T-cell (primary cell): ENCODE measurements around the gene CORO1C. TPM values are rescaled to one million over a fixed set of nuclear protein-coding genes. Genes with fewer than 3 reads are reported as not detected.

Experiments used
- ATAC-seq, 4 experiments: fragments of 200-7000 bp in 3 of 4; fragments of 150-1000 bp in 1 of 4; cut with Tn5 transposase; replicated peaks in 1 of 4; 1 replicate in 3 of 4; 2 replicates in 1 of 4; pipeline ENCODE4 v1.10.0; 2021; ENCODE audit warnings: moderate library complexity in 3 of 4, mild to moderate bottlenecking in 2 of 4, moderate number of reproducible peaks in 1 of 4
- CTCF ChIA-PET, 2 donors: fragments of 300-600 bp; sonication (Branson Sonifier 250); formaldehyde crosslinking; loops; one replicate each; lab custom pipeline; 2022; ENCODE audit warnings: antibody characterized with exemption in 2 of 2; lab: Charles Lee
- POLR2A ChIA-PET, 2 donors: fragments of 300-600 bp; sonication (Branson Sonifier 250); formaldehyde crosslinking; loops; one replicate each; lab custom pipeline; 2022; ENCODE audit warnings: antibody characterized with exemption in 2 of 2; lab: Charles Lee
- DNase-seq, 35 experiments: peaks; one replicate each; pipeline versions ENCODE4 v3.0.0 to v3.0.0-alpha.2; 2013 to 2023
- H3K27ac ChIP-seq: one replicate; pipeline ENCODE4 v1.5.1; 2013; ENCODE audit warnings: low read length
- H3K27me3 ChIP-seq, 2 experiments: replicated peaks in 1 of 2; 1 replicate in 1 of 2; 2 replicates in 1 of 2; pipeline versions ENCODE4 v1.6.1 to v1.7.0; 2013; ENCODE audit warnings: low read length in 1 of 2, mixed read lengths in 1 of 2; ENCODE audit not compliant: control insufficient read depth in 2 of 2, insufficient read depth in 2 of 2; ENCODE audit errors: extremely low read depth in 1 of 2
- H3K36me3 ChIP-seq, 2 donors: 1 replicate in 1 of 2; 2 replicates in 1 of 2; pipeline versions ENCODE4 v1.6.1 to v1.7.0; 2013; ENCODE audit warnings: low read length in 1 of 2; ENCODE audit not compliant: control insufficient read depth in 2 of 2, insufficient read depth in 1 of 2; ENCODE audit errors: extremely low read depth in 1 of 2
- H3K4me1 ChIP-seq, 2 experiments: 1 replicate in 1 of 2; 2 replicates in 1 of 2; pipeline versions ENCODE4 v1.6.1 to v1.7.0; 2013; ENCODE audit warnings: low read length in 2 of 2, mixed read lengths in 1 of 2; ENCODE audit not compliant: insufficient read depth in 2 of 2, control insufficient read depth in 1 of 2; ENCODE audit errors: extremely low read depth in 1 of 2
- H3K4me3 ChIP-seq, 2 donors: 1 replicate in 1 of 2; 2 replicates in 1 of 2; pipeline versions ENCODE4 v1.5.1 to v1.7.0; 2013; ENCODE audit warnings: mild to moderate bottlenecking in 2 of 2, low read length in 1 of 2, moderate library complexity in 1 of 2; ENCODE audit not compliant: control insufficient read depth in 1 of 2; ENCODE audit errors: extremely low read depth in 1 of 2
- H3K9me3 ChIP-seq: 2 replicates; pipeline ENCODE4 v1.7.0; 2013
- H3K27ac Mint-ChIP-seq, 2 donors: one replicate each; pipeline ENCODE4 v1.8.0; 2020 to 2021; ENCODE audit warnings: mild to moderate bottlenecking in 2 of 2, mixed read lengths in 2 of 2
- H3K27me3 Mint-ChIP-seq, 2 donors: one replicate each; pipeline ENCODE4 v1.8.0; 2021 to 2022; ENCODE audit warnings: mixed read lengths in 2 of 2
- H3K36me3 Mint-ChIP-seq: one replicate; pipeline ENCODE4 v1.8.0; 2021; ENCODE audit warnings: mixed read lengths
- H3K4me1 Mint-ChIP-seq, 3 donors: one replicate each; pipeline ENCODE4 v1.8.0; 2020 to 2022; ENCODE audit warnings: mixed read lengths in 3 of 3, mild to moderate bottlenecking in 1 of 3
- H3K4me3 Mint-ChIP-seq, 3 donors: one replicate each; pipeline ENCODE4 v1.8.0; 2020 to 2022; ENCODE audit warnings: mild to moderate bottlenecking in 3 of 3, mixed read lengths in 3 of 3, moderate library complexity in 3 of 3
- H3K9me3 Mint-ChIP-seq, 3 donors: one replicate each; pipeline ENCODE4 v1.8.0; 2020 to 2022; ENCODE audit warnings: mixed read lengths in 3 of 3
- WGBS: methylation state at CpG from one replicate; pipeline ENCODE4 v1.1.5; 2013; ENCODE audit warnings: missing lambda C conversion rate; ENCODE audit not compliant: insufficient coverage; 5-methylcytosine and 5-hydroxymethylcytosine counted together
- total RNA-seq, 35 experiments: library from RNA in 6 of 35; stranded (reverse) in 6 of 35; fragments of 120-200 nt in 1 of 35; gene quantifications; one replicate each; pipeline versions ENCODE4 v1.2.1 to v1.2.4 and lab custom pipeline; 2013 to 2026

Gene CORO1C
- total RNA-seq, 5 donors from 2014 or later (not counting 1 experiment from before 2014, with no cell fraction given) = 7.4 to 11.4 (median 8.7) TPM

DNA sequence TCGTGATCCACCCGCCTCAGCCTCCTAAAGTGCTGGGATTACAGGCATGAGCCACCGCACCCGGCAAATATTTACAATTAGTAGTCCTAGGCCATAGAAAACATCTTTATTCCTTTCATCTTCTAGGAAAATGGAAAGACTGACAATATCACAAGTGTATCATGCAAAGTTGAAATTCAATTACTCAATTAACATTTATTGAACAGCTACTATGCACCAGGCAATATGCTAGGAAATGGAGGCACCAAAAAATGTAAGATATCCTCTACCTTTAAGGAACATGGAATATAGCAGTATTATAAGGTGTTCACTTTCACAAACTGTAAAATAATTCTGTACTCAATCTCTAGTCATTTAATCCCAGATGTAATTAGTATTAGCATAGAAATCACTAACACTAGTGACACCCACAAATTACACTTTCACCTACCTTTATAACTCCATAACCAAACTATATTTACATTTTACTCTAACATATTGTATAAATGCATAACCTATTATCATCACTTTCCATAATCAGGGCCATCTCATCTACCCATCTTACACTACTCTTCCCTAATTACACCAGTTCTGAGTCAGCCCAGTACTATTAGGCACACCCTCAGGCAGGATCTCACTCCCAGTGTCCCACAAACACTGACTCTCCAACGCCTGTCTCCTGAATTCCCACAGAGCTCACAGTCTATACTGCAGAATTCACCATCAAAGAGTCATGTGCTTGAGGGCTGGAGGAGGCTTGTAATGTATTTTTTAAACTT, 10.4 kb downstream of the CORO1C start:
- H3K9me3 Mint-ChIP-seq = no peaks in the 10 kb centered on the region

DNA sequence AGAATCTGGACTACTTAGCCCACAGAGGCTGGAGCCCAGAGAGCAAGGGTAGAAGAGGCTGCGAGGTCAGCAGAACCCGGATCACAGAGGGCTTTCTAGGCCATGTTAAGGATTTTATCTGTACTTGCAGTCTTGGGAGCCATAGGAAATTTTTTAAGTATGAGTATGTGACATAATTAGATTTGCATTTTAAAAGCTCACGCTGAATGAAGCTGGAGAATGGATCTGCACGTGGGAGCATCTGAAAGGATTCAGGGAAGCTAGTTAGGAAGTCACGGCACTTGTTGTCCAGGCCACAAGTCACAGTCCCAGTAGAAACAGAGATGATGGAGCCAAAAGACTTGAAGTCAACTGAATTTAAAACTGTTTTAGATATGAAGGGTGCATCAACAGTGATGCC, 14.1 kb downstream of the CORO1C start:
- WGBS = 97% methylated on average over 3 of the region's 5 CpGs
- no peaks in the 10 kb centered on the region for H3K9me3 Mint-ChIP-seq
- Histone ChIP-seq H3K4me3 (no peak overlapping the region), H3K36me3 (no peaks in the 10 kb centered on the region), H3K27me3 (no peaks in the 10 kb centered on the region), H3K9me3 (no peaks in the 10 kb centered on the region), H3K27ac (no peak overlapping the region), H3K4me1 (no peaks in the 10 kb centered on the region)
- H3K27me3 Mint-ChIP-seq = no peaks in the 10 kb centered on the region
- ChIA-PET POLR2A (no interaction called here), CTCF (no interaction called here)
- H3K4me1 Mint-ChIP-seq = peaks cover 0 to 2% (median 0%) of the 10 kb centered on the region in 3 donors
- no peak overlapping the region for H3K4me3 Mint-ChIP-seq
- H3K27ac Mint-ChIP-seq = no peak overlapping the region
- no peaks in the 10 kb centered on the region for H3K36me3 Mint-ChIP-seq
- DNase-seq (no peak), ATAC-seq (no peak)

More for the DNA sequence above, 10.4 kb downstream of the CORO1C start:
- Mint-ChIP-seq H3K27ac (no peak overlapping the region), H3K36me3 (no peaks in the 10 kb centered on the region), H3K4me3 (no peak overlapping the region), H3K27me3 (no peaks in the 10 kb centered on the region), H3K4me1 (peaks cover 7 to 19% (median 15%) of the 10 kb centered on the region in 3 donors)
- no peaks in the 10 kb centered on the region for H3K27me3 ChIP-seq
- ChIA-PET CTCF (interaction anchor here in 1 of 2 donors (1.1 kb wide), 1 partner anchor 11 kb away, joined by 3 read pairs; no protein-coding TSS in a partner anchor), POLR2A (interaction anchor here in 1 of 2 donors (0.6 kb wide), 1 partner anchor 121 kb away, joined by 4 read pairs; no protein-coding TSS in a partner anchor)
- H3K36me3 ChIP-seq = no peaks in the 10 kb centered on the region
- no peak for DNase-seq
- 100% methylated on average over 1 of the region's 5 CpGs for WGBS
- H3K9me3 ChIP-seq = no peaks in the 10 kb centered on the region
- H3K27ac ChIP-seq = no peak overlapping the region
- no peak for ATAC-seq
- no peak overlapping the region for H3K4me3 ChIP-seq
- H3K4me1 ChIP-seq = no peaks in the 10 kb centered on the region

DNA sequence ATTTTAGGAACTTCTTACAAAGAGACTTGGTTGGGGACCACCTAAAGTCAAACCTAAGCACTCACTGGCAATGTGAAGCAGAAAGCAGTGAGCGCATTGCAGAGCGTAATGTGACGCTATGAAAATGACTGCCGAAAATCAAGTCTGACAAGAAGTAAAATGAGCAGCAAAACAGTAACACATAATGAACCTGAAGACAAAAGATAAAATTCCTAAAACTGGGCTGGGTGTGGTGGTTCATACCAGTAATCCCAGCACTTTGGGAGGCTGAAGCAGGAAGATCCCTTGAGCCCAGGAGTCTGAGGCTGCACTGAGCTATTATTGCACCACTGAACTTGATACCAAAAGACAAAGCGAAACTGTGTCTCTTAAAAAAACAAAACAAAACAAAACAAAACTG, 16.5 kb downstream of the CORO1C start:
- Histone ChIP-seq H3K36me3 (no peaks in the 10 kb centered on the region), H3K4me3 (no peak overlapping the region), H3K27ac (no peak overlapping the region), H3K27me3 (no peaks in the 10 kb centered on the region), H3K9me3 (no peaks in the 10 kb centered on the region), H3K4me1 (no peaks in the 10 kb centered on the region)
- ATAC-seq = no peak
- POLR2A ChIA-PET = interaction anchor here in 1 of 2 donors (0.6 kb wide), 1 partner anchor 47 kb away, joined by 4 read pairs; no protein-coding TSS in a partner anchor
- no peak overlapping the region for H3K4me3 Mint-ChIP-seq
- no peaks in the 10 kb centered on the region for H3K9me3 Mint-ChIP-seq
- no peaks in the 10 kb centered on the region for H3K27me3 Mint-ChIP-seq
- peaks cover 0 to 6% (median 6%) of the 10 kb centered on the region in 3 donors for H3K4me1 Mint-ChIP-seq
- 80% methylated on average over 1 of the region's 5 CpGs for WGBS
- no peaks in the 10 kb centered on the region for H3K36me3 Mint-ChIP-seq
- CTCF ChIA-PET = interaction anchor here in 1 of 2 donors (0.6 kb wide), 1 partner anchor 1043 kb away, joined by 5 read pairs; no protein-coding TSS in a partner anchor
- DNase-seq = no peak
- no peak overlapping the region for H3K27ac Mint-ChIP-seq

DNA sequence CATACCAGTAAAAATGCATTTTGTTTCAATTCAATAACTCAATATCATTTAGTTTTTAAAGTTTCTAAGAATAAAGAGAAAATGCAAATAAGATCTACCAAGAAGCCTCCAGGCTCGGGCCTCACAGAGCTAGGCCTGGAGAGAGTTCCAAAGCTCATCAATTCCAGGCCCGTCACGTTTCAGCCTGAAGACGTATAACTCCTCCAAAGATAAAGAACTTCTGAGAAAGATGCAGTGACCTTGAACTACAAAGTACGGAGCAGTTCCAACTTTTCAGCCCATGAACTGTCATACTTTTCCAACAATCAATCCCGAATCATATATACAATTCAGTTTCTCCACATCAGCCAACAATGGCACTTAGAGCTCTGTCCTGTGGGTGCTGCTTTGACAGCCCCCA, 17.8 kb downstream of the CORO1C start:
- WGBS = 89% methylated on average over 3 of the region's 6 CpGs
- Histone ChIP-seq H3K36me3 (no peaks in the 10 kb centered on the region), H3K4me3 (no peak overlapping the region), H3K9me3 (no peaks in the 10 kb centered on the region), H3K27me3 (no peaks in the 10 kb centered on the region), H3K27ac (no peak overlapping the region), H3K4me1 (no peaks in the 10 kb centered on the region)
- ATAC-seq = no peak
- Mint-ChIP-seq H3K27ac (no peak overlapping the region), H3K36me3 (no peaks in the 10 kb centered on the region), H3K4me1 (peaks cover 0 to 6% (median 6%) of the 10 kb centered on the region in 3 donors), H3K27me3 (no peaks in the 10 kb centered on the region), H3K9me3 (no peaks in the 10 kb centered on the region), H3K4me3 (no peak overlapping the region)
- ChIA-PET CTCF (no interaction called here), POLR2A (no interaction called here)
- DNase-seq = no peak

DNA sequence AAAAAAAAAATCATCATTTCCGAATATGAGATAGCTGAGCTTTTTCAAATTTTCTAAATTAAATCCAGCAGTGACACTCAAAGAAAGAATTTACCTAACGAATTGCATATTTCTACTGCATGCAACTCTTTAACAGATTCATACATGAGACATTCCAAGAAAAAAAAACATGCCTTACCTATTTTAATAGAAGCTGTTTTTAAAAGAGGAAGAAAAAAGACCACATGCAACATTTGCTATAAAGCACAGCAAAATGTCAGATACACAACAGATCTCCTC, 18.5 kb downstream of the CORO1C start:
- Mint-ChIP-seq H3K36me3 (no peaks in the 10 kb centered on the region), H3K4me1 (peaks cover 0 to 6% (median 6%) of the 10 kb centered on the region in 3 donors), H3K27me3 (no peaks in the 10 kb centered on the region), H3K9me3 (no peaks in the 10 kb centered on the region), H3K27ac (no peak overlapping the region), H3K4me3 (no peak overlapping the region)
- Histone ChIP-seq H3K4me1 (no peaks in the 10 kb centered on the region), H3K36me3 (no peaks in the 10 kb centered on the region), H3K9me3 (no peaks in the 10 kb centered on the region), H3K27me3 (no peaks in the 10 kb centered on the region), H3K27ac (no peak overlapping the region), H3K4me3 (no peak overlapping the region)
- POLR2A ChIA-PET = no interaction called here
- no peak for ATAC-seq
- DNase-seq = no peak
- WGBS = no CpG with 5 or more reads among the region's 2 CpGs
- CTCF ChIA-PET = interaction anchor here in 1 of 2 donors (0.6 kb wide), 1 partner anchor 63 kb away, joined by 6 read pairs; no protein-coding TSS in a partner anchor

DNA sequence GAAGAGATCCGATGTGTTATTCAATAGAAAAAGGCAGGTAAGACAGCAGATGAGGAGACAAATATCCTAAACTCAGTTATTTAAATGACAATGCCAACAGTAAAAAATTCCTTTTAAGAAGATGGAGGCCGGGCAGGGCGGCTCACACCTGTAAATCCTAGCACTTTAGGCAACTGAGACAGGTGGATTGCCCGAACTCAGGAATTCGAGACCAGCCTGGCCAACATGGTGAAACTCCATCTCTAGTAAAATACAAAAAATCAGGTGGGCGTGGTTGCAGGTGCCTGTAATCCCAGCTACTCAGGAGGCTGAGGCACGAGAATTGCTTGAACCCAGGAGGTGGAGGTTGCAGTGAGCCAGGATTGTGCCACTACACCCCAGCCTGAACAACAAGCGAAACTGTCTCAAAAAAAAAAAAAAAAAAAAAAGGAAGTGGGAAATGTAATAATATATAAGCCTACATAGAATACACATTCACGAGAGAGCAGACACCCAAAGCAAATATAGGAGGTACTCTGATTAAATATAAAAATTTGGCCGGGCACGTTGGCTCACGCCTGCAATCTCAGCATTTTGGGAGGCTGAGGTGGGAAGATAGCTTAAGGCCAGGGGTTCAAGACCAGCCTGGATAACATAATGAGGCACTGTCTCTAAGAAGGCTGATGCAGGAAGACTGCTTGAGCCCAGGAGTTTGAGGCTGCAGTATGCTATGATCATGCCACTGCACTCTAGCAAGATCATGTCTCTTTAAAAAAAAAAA, 19.0 kb downstream of the CORO1C start:
- no peaks in the 10 kb centered on the region for H3K36me3 ChIP-seq
- ATAC-seq = no peak
- H3K27ac Mint-ChIP-seq = no peak overlapping the region
- peaks cover 0 to 6% (median 6%) of the 10 kb centered on the region in 3 donors for H3K4me1 Mint-ChIP-seq
- no peaks in the 10 kb centered on the region for H3K9me3 Mint-ChIP-seq
- no peaks in the 10 kb centered on the region for H3K4me1 ChIP-seq
- H3K27ac ChIP-seq = no peak overlapping the region
- no peak overlapping the region for H3K4me3 ChIP-seq
- no peak for DNase-seq
- H3K4me3 Mint-ChIP-seq = no peak overlapping the region
- no peaks in the 10 kb centered on the region for H3K27me3 Mint-ChIP-seq
- H3K27me3 ChIP-seq = no peaks in the 10 kb centered on the region
- WGBS = 87% methylated on average over 3 of the region's 12 CpGs
- no peaks in the 10 kb centered on the region for H3K36me3 Mint-ChIP-seq
- no peaks in the 10 kb centered on the region for H3K9me3 ChIP-seq
- ChIA-PET CTCF (interaction anchor here in 1 of 2 donors (0.6 kb wide), 1 partner anchor 63 kb away, joined by 6 read pairs; no protein-coding TSS in a partner anchor), POLR2A (no interaction called here)
